GM21360 (cell line): ENCODE data around the gene TDRD12.
"Not testable (repeated sequence)": the region's sequence is repeated elsewhere in the genome, so short reads cannot be mapped to it uniquely, and the experiment has no call there.

Experiments used
- ATAC-seq: cut with Tn5 transposase; IDR thresholded peaks from one replicate; pipeline ENCODE4 v1.9.1; 2021; ENCODE audit warnings: mild to moderate bottlenecking, moderate library complexity; ENCODE audit not compliant: unreplicated experiment

Gene TDRD12

DNA sequence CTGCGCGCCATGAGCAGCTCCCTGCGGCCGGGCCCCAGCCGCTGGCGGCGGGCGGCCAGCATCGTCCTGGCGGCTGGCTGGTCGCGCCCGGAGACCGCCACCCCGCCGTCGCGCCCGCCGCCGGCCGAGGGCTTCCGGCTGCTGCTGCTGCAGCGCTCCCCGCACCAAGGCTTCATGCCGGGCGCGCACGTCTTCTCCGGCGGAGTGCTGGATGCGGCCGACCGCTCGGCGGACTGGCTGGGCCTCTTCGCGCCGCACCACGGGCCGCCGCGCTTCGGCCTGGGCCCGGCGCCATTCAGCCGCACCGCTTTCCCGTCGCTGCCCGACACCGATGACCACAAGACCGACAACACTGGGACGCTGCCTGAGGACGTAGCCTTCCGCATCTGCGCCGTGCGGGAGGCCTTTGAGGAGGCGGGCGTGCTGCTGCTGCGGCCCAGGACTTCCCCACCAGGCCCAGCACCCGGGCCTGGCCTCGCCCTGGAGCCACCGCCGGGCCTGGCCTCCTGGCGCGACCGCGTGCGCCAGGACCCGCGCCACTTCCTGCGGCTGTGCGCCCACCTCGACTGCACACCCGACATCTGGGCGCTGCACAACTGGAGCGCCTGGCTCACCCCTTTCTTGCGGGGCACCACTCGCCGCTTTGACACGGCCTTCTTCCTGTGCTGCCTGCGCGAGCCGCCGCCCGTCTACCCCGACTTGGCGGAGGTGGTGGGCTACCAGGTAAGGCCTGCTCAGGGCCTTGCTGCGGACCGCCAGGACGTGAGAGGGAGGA is 27.4 kb upstream of the TDRD12 start:
- ATAC-seq = peak; percentile 47

DNA sequence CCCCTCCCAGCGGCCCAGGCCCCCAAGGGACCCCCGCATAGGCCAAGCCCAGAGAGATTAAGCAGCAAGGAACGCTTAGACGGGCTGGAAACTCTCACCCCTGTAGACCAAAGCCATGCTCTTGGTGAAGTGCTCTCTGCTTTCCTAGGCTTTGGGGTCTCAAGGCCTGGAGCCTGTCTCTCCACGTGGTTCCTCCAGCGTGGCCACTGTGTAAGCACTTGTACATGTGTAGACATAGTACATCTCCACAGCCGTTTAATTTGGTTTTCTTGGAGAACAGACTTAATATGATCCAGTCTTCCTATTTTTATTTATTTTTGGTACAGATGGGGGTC is 26.9 kb upstream of the TDRD12 start:
- ATAC-seq = no peak

DNA sequence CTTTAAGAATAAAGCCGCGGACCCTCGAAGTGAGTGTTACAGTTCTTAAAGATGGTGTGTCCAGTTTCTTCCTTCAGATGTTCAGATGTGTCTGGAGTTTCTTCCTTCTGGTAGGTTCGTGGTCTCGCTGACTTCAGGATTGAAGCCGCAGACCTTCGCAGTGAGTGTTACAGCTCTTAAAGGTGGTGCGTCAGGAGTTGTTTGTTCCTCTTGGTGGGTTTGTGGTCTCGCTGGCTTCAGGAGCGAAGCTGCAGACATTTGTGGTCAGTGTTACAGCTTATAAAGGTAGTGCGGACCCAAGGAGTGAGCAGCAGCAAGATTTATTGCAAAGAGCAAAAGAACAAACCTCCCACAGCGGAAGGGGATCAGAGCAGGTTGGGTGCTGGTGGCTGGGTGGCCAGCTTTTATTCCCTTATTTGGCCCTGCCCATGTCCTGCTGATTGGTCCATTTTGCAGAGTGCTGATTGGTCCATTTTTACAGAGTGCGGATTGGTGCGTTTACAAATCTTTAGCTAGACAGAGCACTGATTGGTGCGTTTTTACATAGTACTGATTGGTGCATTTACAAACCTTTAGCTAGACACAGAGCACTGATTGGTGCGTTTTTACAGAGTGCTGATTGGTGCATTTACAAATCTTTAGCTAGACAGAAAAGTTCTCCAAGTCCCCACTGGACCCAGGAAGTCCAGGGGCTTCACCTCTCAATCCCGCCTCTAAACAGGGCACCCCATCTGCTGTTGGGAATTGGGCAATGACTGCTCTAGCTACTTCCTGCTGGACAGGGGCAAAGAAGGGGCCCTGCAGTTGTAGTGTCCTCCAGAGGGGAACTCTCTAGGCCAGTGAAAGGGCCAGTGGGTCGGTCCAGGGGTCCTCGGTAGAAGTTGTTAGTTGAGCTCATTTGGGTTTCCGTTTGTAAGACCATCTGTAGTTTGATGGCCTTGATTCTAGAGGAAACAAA is 26.1 kb upstream of the TDRD12 start:
- not testable (repeated sequence) for ATAC-seq

DNA sequence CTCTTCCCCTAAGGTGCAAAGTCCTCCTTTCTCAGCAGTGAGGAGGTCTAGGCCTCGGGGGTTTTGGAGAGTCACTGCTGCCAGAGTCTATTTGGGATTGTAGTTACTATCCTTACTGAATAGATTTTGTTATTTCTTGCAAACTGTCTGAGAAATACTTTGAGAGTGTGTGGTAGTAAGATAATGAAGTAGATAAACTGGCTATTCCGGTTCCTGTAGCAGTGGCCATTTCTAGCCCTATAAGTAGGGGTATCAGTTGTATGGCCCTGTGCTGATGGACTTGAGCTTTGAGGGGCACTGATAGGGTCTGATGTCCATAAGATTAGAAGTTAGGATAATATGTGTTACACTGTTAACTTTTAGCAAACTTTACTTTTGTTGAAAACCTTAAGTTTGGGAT is 25.3 kb upstream of the TDRD12 start:
- ATAC-seq = not testable (repeated sequence)

- not testable (repeated sequence) for ATAC-seq
Observed at GRCh38 chr19:32694851-32695250, 24.7 kb upstream of the TDRD12 start.

DNA sequence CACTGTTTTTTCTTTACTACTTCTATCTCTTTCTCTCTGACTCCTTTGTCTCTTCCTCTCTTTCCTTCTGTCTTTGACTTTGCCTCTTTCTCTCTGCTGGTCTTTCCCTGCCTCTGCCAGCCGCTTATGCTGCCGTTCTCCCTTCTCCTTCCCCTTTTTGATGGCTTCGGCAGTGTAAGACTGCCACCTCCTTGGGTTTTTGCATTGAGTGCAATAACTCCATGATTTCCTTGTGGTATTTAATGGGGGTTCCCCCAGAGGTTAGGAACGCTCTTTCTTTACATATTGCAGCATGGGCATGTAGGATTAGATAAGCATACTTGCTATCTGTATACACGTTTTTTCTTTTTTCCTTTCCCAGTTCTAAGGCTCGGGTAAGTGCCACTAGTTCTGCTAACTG is 24.1 kb upstream of the TDRD12 start:
- not testable (repeated sequence) for ATAC-seq

DNA sequence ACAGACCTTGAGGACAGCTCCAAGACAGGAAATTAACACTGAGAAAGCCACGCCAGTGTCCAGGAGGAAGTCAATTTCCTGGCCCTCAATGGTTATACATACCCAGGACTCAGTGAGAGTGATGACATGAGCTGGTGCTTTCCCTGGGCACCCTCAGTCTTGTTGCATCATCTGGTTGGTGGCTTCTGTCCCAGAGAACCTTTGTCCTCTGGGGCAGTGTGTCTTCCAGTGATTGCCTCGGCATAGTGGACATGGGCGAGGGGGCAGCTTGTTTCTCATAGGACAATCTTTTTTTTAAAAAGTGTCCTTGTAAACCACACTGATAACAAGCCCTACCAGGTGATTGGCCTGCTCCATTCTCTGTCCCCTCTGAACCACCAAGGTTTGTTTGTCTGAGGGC is 22.8 kb upstream of the TDRD12 start:
- not testable (repeated sequence) for ATAC-seq

- ATAC-seq = not testable (repeated sequence)
Observed at GRCh38 chr19:32700129-32700528, 19.4 kb upstream of the TDRD12 start.

DNA sequence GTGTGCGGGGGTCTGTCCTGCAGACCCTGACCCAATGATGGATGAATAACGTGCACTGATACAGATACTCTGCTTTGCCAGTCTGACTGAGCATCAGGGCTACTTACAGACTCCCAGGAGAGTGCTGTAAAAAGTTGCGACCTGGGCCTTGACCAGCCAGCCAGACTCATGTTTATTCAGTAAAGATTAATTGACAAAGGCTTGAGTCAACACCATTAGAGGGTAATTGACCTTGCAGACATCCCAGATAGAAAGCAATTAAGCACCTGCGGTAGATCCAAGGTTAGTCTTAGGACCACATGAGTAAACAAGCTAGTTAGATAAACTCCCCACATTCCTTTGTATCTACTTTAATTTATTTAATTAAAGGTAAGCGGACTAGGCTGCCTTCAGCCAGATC is 17.6 kb upstream of the TDRD12 start:
- ATAC-seq = no peak

DNA sequence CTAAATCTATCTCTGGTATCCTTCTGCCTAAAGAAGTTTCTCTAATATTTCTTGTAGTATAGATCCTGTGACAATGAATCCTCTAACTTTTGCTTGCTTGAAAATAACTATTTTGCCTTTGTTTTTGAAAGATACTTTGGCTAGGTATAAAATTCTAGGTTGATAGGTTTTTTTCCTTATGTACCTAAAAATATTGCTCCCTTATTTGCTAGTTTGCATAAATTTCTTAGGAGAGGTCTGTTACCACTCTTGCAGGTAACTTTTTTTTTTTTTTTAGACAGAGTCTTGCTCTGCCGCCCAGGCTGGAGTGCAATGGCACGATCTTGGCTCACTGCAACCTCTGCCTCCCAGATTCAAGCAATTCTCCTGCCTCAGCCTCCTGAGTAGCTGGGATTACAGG is 15.6 kb upstream of the TDRD12 start:
- not testable (repeated sequence) for ATAC-seq

DNA sequence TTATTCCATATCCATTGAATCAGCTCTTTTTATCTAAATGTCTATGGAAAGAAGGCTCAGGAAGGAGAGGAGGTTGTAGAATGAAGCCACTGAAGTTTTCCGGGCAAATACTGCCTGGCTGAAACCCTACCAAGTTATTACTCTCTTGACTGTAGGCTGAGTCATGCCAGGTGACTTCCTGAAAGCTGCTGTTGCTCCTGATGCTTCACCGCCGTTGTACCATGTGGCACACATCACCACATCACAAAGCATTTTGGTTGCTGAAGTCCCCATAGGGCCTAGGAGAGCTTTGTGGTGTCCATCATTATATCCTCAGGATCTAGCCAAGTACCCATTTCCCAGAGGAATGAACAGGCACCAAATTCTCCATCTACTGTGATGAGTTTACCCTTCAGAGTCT is 11.1 kb upstream of the TDRD12 start:
- ATAC-seq = no peak

GRCh38 chr19:32709032-32709431 is 10.5 kb upstream of the TDRD12 start:
- ATAC-seq = no peak

DNA sequence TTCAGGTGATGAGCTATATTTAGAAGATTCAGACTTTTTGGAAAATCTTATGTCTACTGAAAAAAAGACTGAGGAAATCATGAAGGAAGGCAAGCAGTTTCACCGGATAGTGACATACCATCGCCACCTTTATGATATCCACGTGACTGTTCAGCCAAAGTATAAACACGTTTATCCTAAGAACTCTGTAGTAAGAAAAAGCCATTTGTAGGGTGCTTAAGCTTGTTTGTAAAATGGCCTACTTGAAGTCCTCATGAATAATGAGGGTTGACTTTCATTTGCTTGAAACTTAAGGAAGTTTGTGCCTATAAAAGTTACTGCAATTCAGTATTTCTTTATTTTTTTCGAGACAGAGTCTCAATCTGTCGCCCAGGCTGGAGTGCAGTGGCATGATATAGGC is 7.8 kb upstream of the TDRD12 start:
- no peak for ATAC-seq

GRCh38 chr19:32716203-32716602 is 3.4 kb upstream of the TDRD12 start:
- ATAC-seq = not testable (repeated sequence)

DNA sequence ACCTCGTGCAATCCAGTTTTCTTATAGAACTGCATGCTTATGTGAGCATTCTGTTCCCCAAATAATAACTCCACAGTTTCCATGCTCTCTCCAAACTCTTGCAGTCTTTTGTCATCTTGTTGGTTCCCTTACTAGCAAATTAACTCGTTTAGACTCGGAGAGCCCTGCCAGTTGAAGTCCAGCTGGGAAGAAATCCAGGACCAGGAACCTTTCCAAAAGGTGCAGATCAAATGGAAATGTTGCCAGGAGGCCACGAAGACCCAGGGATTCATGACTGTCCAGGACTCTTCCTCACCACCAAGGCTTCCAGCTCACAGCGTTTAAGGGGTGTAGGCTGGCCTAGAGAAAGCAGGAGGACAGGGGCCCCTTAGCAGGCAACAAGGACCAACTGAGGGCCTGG is 2.1 kb upstream of the TDRD12 start:
- no peak for ATAC-seq

DNA sequence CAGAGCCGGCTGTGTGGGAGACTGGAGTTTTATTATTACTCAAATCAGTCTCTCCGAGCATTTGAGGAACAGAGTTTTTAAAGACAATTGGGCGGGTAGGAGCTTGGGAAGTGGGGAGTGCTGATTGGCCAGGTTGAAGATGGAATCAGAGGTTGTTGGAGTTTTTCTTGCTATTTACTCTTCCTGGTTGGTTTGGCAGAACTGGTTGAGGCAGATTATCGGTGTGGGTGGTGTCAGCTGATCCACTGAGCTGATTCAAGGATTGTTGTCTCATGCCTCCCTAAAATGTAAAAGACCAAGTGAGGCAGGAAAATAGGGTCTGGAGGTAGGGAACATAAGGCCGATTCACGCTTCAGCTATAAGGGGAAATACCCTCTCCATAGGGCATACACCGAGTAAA is 1.3 kb upstream of the TDRD12 start:
- ATAC-seq = no peak

GRCh38 chr19:32720216-32720935 is 809 bp downstream of the TDRD12 start:
- ATAC-seq = no peak

- no peak for ATAC-seq
Observed at GRCh38 chr19:32720936-32721250, 1.3 kb downstream of the TDRD12 start.

DNA sequence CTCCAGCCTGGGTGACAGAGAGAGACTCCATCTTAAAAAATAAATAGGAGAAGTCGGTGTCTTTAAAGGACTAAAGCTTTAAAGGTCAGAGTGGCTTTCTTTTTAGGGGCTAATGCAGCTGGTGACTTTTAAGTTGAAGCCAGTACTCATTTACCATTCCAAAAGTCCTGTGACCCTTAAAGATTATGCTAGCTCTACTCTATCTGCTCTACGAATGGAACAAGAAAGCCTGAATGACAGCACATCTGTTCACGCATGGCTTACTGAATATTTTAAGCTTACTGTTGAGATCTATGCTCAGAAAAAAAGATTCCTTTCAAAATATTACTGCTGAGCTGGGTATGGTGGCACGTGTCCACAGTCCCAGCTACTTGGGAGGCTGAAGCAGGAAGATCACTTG is 16.4 kb downstream of the TDRD12 start:
- no peak for ATAC-seq

- no peak for ATAC-seq
Observed at GRCh38 chr19:32743021-32743420, 23.5 kb downstream of the TDRD12 start.

GRCh38 chr19:32743447-32743846 is 23.9 kb downstream of the TDRD12 start:
- no peak for ATAC-seq
